SK-MEL-5 (cell line): ENCODE measurements around the gene ATP6V0A1. TPM values are rescaled to one million over a fixed set of nuclear protein-coding genes. Genes with fewer than 3 reads are reported as not detected.

Experiments
- DNase-seq: peaks from one replicate; pipeline ENCODE4 v3.0.0-alpha.2; 2016; ENCODE audit warnings: low read depth, low spot score
- in situ Hi-C: cut with HindIII; loops from 2 replicates; pipeline ENCODE4 v1.10.0; 2016; ENCODE audit warnings: low sequenced_read_pairs, high pct_unique_total_duplicates, low pct_unique_long_range_greater_than_20kb
- total RNA-seq: library from RNA; depleted of rRNA; stranded (reverse); fragments of >200 nt; shearing (Covaris generic); gene quantifications from 2 replicates; pipeline ENCODE4 v1.2.3, GENCODE V29; 2014

The ATP6V0A1 gene
- total RNA-seq, 1 experiment from 2014 or later, result 59.0 TPM

- no peak for DNase-seq
- in situ Hi-C loops, result no loop called here
Measured at GRCh38 chr17:42559075-42559474, 100.4 kb downstream of the ATP6V0A1 start.

GRCh38 chr17:42560246-42560645 lies 101.6 kb downstream of the ATP6V0A1 start:
- no peak for DNase-seq
- in situ Hi-C loops, result no loop called here

- DNase-seq, result peak; percentile 98
- in situ Hi-C loops, result no loop called here
Measured at GRCh38 chr17:42561897-42562387, 103.3 kb downstream of the ATP6V0A1 start, which contains the start of gene COASY. TSS of gene COASY (plus strand) at chr17:42562148. CDS start at chr17:42562623, 475 bp downstream.

GRCh38 chr17:42562388-42563142 lies 103.9 kb downstream of the ATP6V0A1 start:
- no peak for DNase-seq
- in situ Hi-C loops, result no loop called here

- in situ Hi-C loops, result no loop called here
- DNase-seq, result no peak
Measured at GRCh38 chr17:42563143-42563509, 104.4 kb downstream of the ATP6V0A1 start.

GRCh38 chr17:42563543-42563942 lies 104.9 kb downstream of the ATP6V0A1 start:
- in situ Hi-C loops, result no loop called here
- no peak for DNase-seq

- in situ Hi-C loops, result no loop called here
- DNase-seq, result no peak
Measured at GRCh38 chr17:42563950-42564349, 105.3 kb downstream of the ATP6V0A1 start.

- in situ Hi-C loops, result no loop called here
- DNase-seq, result no peak
Measured at GRCh38 chr17:42564815-42565522, 106.3 kb downstream of the ATP6V0A1 start.

- DNase-seq, result no peak
- in situ Hi-C loops, result no loop called here
Measured at GRCh38 chr17:42565523-42566214, 107.0 kb downstream of the ATP6V0A1 start.

- in situ Hi-C loops, result no loop called here
- DNase-seq, result no peak
Measured at GRCh38 chr17:42566215-42566882, 107.7 kb downstream of the ATP6V0A1 start.

- in situ Hi-C loops, result no loop called here
- DNase-seq, result peak; percentile 91
Measured at GRCh38 chr17:42566883-42567573, 108.3 kb downstream of the ATP6V0A1 start, which contains the start of gene MLX. TSS of gene MLX (plus strand) at chr17:42567100. CDS start at chr17:42567125, 25 bp downstream.

GRCh38 chr17:42568341-42569111 lies 109.8 kb downstream of the ATP6V0A1 start:
- in situ Hi-C loops, result no loop called here
- no peak for DNase-seq

- in situ Hi-C loops, result no loop called here
Measured at GRCh38 chr17:42571435-42572225, 113.0 kb downstream of the ATP6V0A1 start.

More at GRCh38 chr17:42571435-42572225, 113.0 kb downstream of the ATP6V0A1 start:
- no peak for DNase-seq
